ENCODE data around the gene C10orf62. TPM values are rescaled to one million over a fixed set of nuclear protein-coding genes. Genes with fewer than 3 reads are reported as not detected.

The C10orf62 gene
- total and polyA plus RNA-seq, 9 of the 15 experiments (the other 6 are each of a cell fraction or from before 2014, with no cell fraction given) = not detected

- TF ChIP-seq TCF7L2 (IDR thresholded peaks at IDR 0.05; ENCODE audit: low read depth, low read length) = no peak
- no peak for TF ChIP-seq KAT2B (IDR thresholded peaks at IDR 0.05; ENCODE audit: low read depth, low read length)
- TF ChIP-seq NCOR1 (IDR thresholded peaks at IDR 0.05) = no peak
- no peak for TF ChIP-seq NFE2L1 (tag; IDR thresholded peaks at IDR 0.05; ENCODE audit: borderline replicate concordance, low read depth)
- TF ChIP-seq NEUROD1 (IDR thresholded peaks at IDR 0.05; ENCODE audit: borderline replicate concordance, low read depth, low read length, partially characterized antibody) = no peak
- TF ChIP-seq CREM (IDR thresholded peaks at IDR 0.05; ENCODE audit: low read depth) = no peak
- no peak for TF ChIP-seq GTF2B (IDR thresholded peaks at IDR 0.05; ENCODE audit: extremely low read depth, insufficient read length)
- TF ChIP-seq POLR2H (tag; IDR thresholded peaks at IDR 0.05; ENCODE audit: low read depth) = no peak
- TF ChIP-seq SMAD1 (IDR thresholded peaks at IDR 0.05; ENCODE audit: low read depth, low read length, partially characterized antibody) = no peak
- TF ChIP-seq TSC22D4 (tag; IDR thresholded peaks at IDR 0.05) = no peak
- no peak for TF ChIP-seq ATF6 (CRISPR knock-in tag; IDR thresholded peaks at IDR 0.05)
- TF ChIP-seq ZNF212 (CRISPR knock-in tag; IDR thresholded peaks at IDR 0.05) = no peak
- TF ChIP-seq ARID3B (CRISPR knock-in tag; IDR thresholded peaks at IDR 0.05; ENCODE audit: borderline replicate concordance) = no peak
- TF ChIP-seq E2F6 (IDR thresholded peaks at IDR 0.05; ENCODE audit: borderline replicate concordance in 1 of 2, extremely low read depth in 1 of 2, insufficient read depth in 1 of 2, insufficient read length in 1 of 2, low read depth in 1 of 2, low read length in 1 of 2, poor library complexity in 1 of 2, severe bottlenecking in 1 of 2) = no peak
- peak; percentile 82 to 88 (median 84) for TF ChIP-seq CTCF (IDR thresholded peaks at IDR 0.05 in 2 of 3, conservative IDR thresholded peaks at IDR 0.05 in 1 of 3; ENCODE audit: insufficient read depth in 2 of 3, low read depth in 1 of 3, low read length in 3 of 3)
- no peak for TF ChIP-seq HNRNPL (IDR thresholded peaks at IDR 0.05; ENCODE audit: low read depth, low read length)
- TF ChIP-seq TRIM25 (IDR thresholded peaks at IDR 0.05; ENCODE audit: borderline replicate concordance) = no peak
Measured at GRCh38 chr10:97572214-97572989, 17.1 kb upstream of the C10orf62 start, which contains the start of gene ANKRD2 (continued).

All from K562 (cell line).